Measurements from ENCODE around the gene TADA1. TPM values are rescaled to one million over a fixed set of nuclear protein-coding genes. Genes with fewer than 3 reads are reported as not detected.

Gene TADA1
- total RNA-seq, 4 donors from 2014 or later: 7.1 to 17.1 (median 10.7) TPM

- H3K27ac ChIP-seq: peak overlapping the region in 2 of 4 donors; percentile 36 to 71
- DNase-seq: no peak
- intact Hi-C loops (cut with DNase I): loop anchor here (5.0 kb wide), 1 partner anchor 151 kb away; no protein-coding TSS in a partner anchor
- 34 to 60% methylated on average over 3 of the region's 3 CpGs for WGBS, 2 donors
- H3K36me3 ChIP-seq: no peaks in the 10 kb centered on the region
- no peak overlapping the region for H3K4me3 ChIP-seq
- peaks cover 0 to 25% (median 0%) of the 10 kb centered on the region in 3 donors for H3K4me1 ChIP-seq
- no peak for TF ChIP-seq POLR2A (IDR thresholded peaks at IDR 0.05)
- TF ChIP-seq CTCF (IDR thresholded peaks at IDR 0.05): no peak
- H3K27me3 ChIP-seq: no peaks in the 10 kb centered on the region
- no peaks in the 10 kb centered on the region for H3K9me3 ChIP-seq
These were observed 29.8 kb upstream of the TADA1 start for GRCh38 chr1:166905900-166906299.

GRCh38 chr1:166905136-166905535, 29.1 kb upstream of the TADA1 start:
- Histone ChIP-seq H3K9me3 (no peaks in the 10 kb centered on the region), H3K36me3 (no peaks in the 10 kb centered on the region), H3K27me3 (no peaks in the 10 kb centered on the region), H3K4me1 (peaks cover 0 to 19% (median 0%) of the 10 kb centered on the region in 3 donors), H3K27ac (peak overlapping the region in 2 of 4 donors; percentile 36 to 71), H3K4me3 (no peak overlapping the region)
- 50 to 69% methylated on average over 2 of the region's 2 CpGs for WGBS, 2 donors
- no peak for TF ChIP-seq POLR2A (IDR thresholded peaks at IDR 0.05)
- no peak for TF ChIP-seq CTCF (IDR thresholded peaks at IDR 0.05)
- DNase-seq: no peak
- intact Hi-C loops (cut with DNase I): loop anchor here (5.0 kb wide), 1 partner anchor 152 kb away; no protein-coding TSS in a partner anchor

- Histone ChIP-seq H3K9me3 (no peaks in the 10 kb centered on the region), H3K27ac (peak overlapping the region in 2 of 4 donors; percentile 56 to 70), H3K4me1 (peaks cover 0 to 19% (median 0%) of the 10 kb centered on the region in 3 donors), H3K36me3 (no peaks in the 10 kb centered on the region), H3K27me3 (no peaks in the 10 kb centered on the region), H3K4me3 (no peak overlapping the region)
- intact Hi-C loops (cut with DNase I): no loop called here
- 33 to 63% methylated on average over 1 of the region's 1 CpG for WGBS, 2 donors
- no peak for TF ChIP-seq CTCF (IDR thresholded peaks at IDR 0.05)
- TF ChIP-seq POLR2A (IDR thresholded peaks at IDR 0.05): no peak
- DNase-seq: no peak
These were observed 27.2 kb upstream of the TADA1 start for GRCh38 chr1:166903232-166903631.

- Histone ChIP-seq H3K4me3 (no peak overlapping the region), H3K27me3 (no peaks in the 10 kb centered on the region), H3K36me3 (no peaks in the 10 kb centered on the region), H3K4me1 (peaks cover 0 to 19% (median 0%) of the 10 kb centered on the region in 3 donors), H3K9me3 (no peaks in the 10 kb centered on the region), H3K27ac (peak overlapping the region in 3 of 4 donors; percentile 56 to 71 (median 58))
- no peak for DNase-seq
- intact Hi-C loops (cut with DNase I): no loop called here
- TF ChIP-seq POLR2A (IDR thresholded peaks at IDR 0.05) (no peak), CTCF (IDR thresholded peaks at IDR 0.05) (no peak)
- 21 to 26% methylated on average over 1 of the region's 1 CpG for WGBS, 2 donors
These were observed 26.2 kb upstream of the TADA1 start for GRCh38 chr1:166902279-166902678.

- Histone ChIP-seq H3K4me1 (peaks cover 0 to 19% (median 0%) of the 10 kb centered on the region in 3 donors), H3K36me3 (no peaks in the 10 kb centered on the region), H3K27me3 (no peaks in the 10 kb centered on the region), H3K27ac (no peak overlapping the region), H3K9me3 (no peaks in the 10 kb centered on the region), H3K4me3 (no peak overlapping the region)
- 41 to 53% methylated on average over 4 of the region's 4 CpGs for WGBS, 2 donors
- intact Hi-C loops (cut with DNase I): no loop called here
- DNase-seq: no peak
- no peak for TF ChIP-seq POLR2A (IDR thresholded peaks at IDR 0.05)
- TF ChIP-seq CTCF (IDR thresholded peaks at IDR 0.05): no peak
These were observed 24.9 kb upstream of the TADA1 start for GRCh38 chr1:166900987-166901386.

Measured in esophagus squamous epithelium (tissue), 5 donors.